Stimulated activated naive CD8-positive, alpha-beta T cell treated with anti-CD3 and anti-CD28 coated beads, Interleukin-15, Interleukin-2, amounts not matched to agents 100 ng/mL and 50 ng/mL, for 24 hours (primary cell): ENCODE data around the gene CD48.
A peak's percentile ranks its signal among the peaks of the same experiment; 100 is the strongest.

ENCODE experiments used
- H3K27ac Mint-ChIP-seq: one replicate; pipeline ENCODE4 v1.8.0; 2021; ENCODE audit warnings: mild to moderate bottlenecking, mixed read lengths
- H3K27me3 Mint-ChIP-seq: one replicate; pipeline ENCODE4 v1.8.0; 2021; ENCODE audit warnings: mixed read lengths
- H3K36me3 Mint-ChIP-seq: one replicate; pipeline ENCODE4 v1.8.0; 2021; ENCODE audit warnings: low read depth, mixed read lengths
- H3K4me1 Mint-ChIP-seq: one replicate; pipeline ENCODE4 v1.8.0; 2021; ENCODE audit warnings: low read depth, mixed read lengths
- H3K4me3 Mint-ChIP-seq: one replicate; pipeline ENCODE4 v1.8.0; 2021; ENCODE audit warnings: mild to moderate bottlenecking, mixed read lengths
- H3K9me3 Mint-ChIP-seq: one replicate; pipeline ENCODE4 v1.8.0; 2021; ENCODE audit warnings: mixed read lengths

The CD48 gene

GRCh38 chr1:160711602-160712311 lies at the start of gene CD48:
Gene CD48 (minus strand): TSS chr1:160711822. CDS start chr1:160711763, 59 bp downstream.
- no peak within 1 kb of the TSS for H3K4me3 Mint-ChIP-seq
- H3K9me3 Mint-ChIP-seq, result no peaks in the 10 kb centered on the region
- no peaks in the 10 kb centered on the region for H3K36me3 Mint-ChIP-seq
- no peaks in the 10 kb centered on the region for H3K27me3 Mint-ChIP-seq
- peaks cover 48% of the 10 kb centered on the region for H3K4me1 Mint-ChIP-seq
- no peak within 1 kb of the TSS for H3K27ac Mint-ChIP-seq

GRCh38 chr1:160761046-160761445 lies 49.4 kb upstream of the CD48 start:
- Mint-ChIP-seq H3K27me3 (no peaks in the 10 kb centered on the region), H3K9me3 (peaks cover 7% of the 10 kb centered on the region), H3K4me1 (peaks cover 70% of the 10 kb centered on the region), H3K27ac (no peak overlapping the region), H3K36me3 (peaks cover 19% of the 10 kb centered on the region), H3K4me3 (no peak overlapping the region)

- no peak overlapping the region for H3K27ac Mint-ChIP-seq
- H3K4me1 Mint-ChIP-seq, result peaks cover 69% of the 10 kb centered on the region
- H3K27me3 Mint-ChIP-seq, result no peaks in the 10 kb centered on the region
- no peak overlapping the region for H3K4me3 Mint-ChIP-seq
- peaks cover 21% of the 10 kb centered on the region for H3K36me3 Mint-ChIP-seq
- peaks cover 7% of the 10 kb centered on the region for H3K9me3 Mint-ChIP-seq
Measured at GRCh38 chr1:160759740-160760139, 48.1 kb upstream of the CD48 start.

- H3K27ac Mint-ChIP-seq, result peak overlapping the region; percentile 50
- no peak overlapping the region for H3K4me3 Mint-ChIP-seq
- peaks cover 32% of the 10 kb centered on the region for H3K36me3 Mint-ChIP-seq
- peaks cover 69% of the 10 kb centered on the region for H3K4me1 Mint-ChIP-seq
- H3K9me3 Mint-ChIP-seq, result peaks cover 10% of the 10 kb centered on the region
- no peaks in the 10 kb centered on the region for H3K27me3 Mint-ChIP-seq
Measured at GRCh38 chr1:160758521-160758920, 46.9 kb upstream of the CD48 start.

- H3K4me3 Mint-ChIP-seq, result peak overlapping the region; percentile 27
- peaks cover 85% of the 10 kb centered on the region for H3K4me1 Mint-ChIP-seq
- peaks cover 10% of the 10 kb centered on the region for H3K9me3 Mint-ChIP-seq
- peak overlapping the region; percentile 94 for H3K27ac Mint-ChIP-seq
- H3K27me3 Mint-ChIP-seq, result no peaks in the 10 kb centered on the region
- peaks cover 49% of the 10 kb centered on the region for H3K36me3 Mint-ChIP-seq
Measured at GRCh38 chr1:160756849-160757201, 45.2 kb upstream of the CD48 start.

GRCh38 chr1:160755911-160756848 lies 44.6 kb upstream of the CD48 start:
- Mint-ChIP-seq H3K27me3 (no peaks in the 10 kb centered on the region), H3K4me1 (peaks cover 84% of the 10 kb centered on the region), H3K9me3 (peaks cover 10% of the 10 kb centered on the region), H3K36me3 (peaks cover 54% of the 10 kb centered on the region), H3K4me3 (peak overlapping the region; percentile 27), H3K27ac (peak overlapping the region; percentile 94)

GRCh38 chr1:160755461-160755860 lies 43.8 kb upstream of the CD48 start:
- H3K9me3 Mint-ChIP-seq, result peaks cover 10% of the 10 kb centered on the region
- no peaks in the 10 kb centered on the region for H3K27me3 Mint-ChIP-seq
- peak overlapping the region; percentile 94 for H3K27ac Mint-ChIP-seq
- H3K4me1 Mint-ChIP-seq, result peaks cover 84% of the 10 kb centered on the region
- peaks cover 61% of the 10 kb centered on the region for H3K36me3 Mint-ChIP-seq
- peak overlapping the region; percentile 27 for H3K4me3 Mint-ChIP-seq

GRCh38 chr1:160753594-160753993 lies 42.0 kb upstream of the CD48 start:
- Mint-ChIP-seq H3K4me1 (peaks cover 90% of the 10 kb centered on the region), H3K36me3 (peaks cover 73% of the 10 kb centered on the region), H3K27me3 (no peaks in the 10 kb centered on the region), H3K4me3 (no peak overlapping the region), H3K27ac (peak overlapping the region; percentile 89), H3K9me3 (peaks cover 10% of the 10 kb centered on the region)

- H3K4me1 Mint-ChIP-seq, result peaks cover 92% of the 10 kb centered on the region
Measured at GRCh38 chr1:160752924-160753323, 41.3 kb upstream of the CD48 start.

GRCh38 chr1:160752406-160752805 lies 40.8 kb upstream of the CD48 start:
- Mint-ChIP-seq H3K36me3 (peaks cover 81% of the 10 kb centered on the region), H3K4me3 (peak overlapping the region; percentile 46), H3K27ac (peak overlapping the region; percentile 89), H3K9me3 (peaks cover 10% of the 10 kb centered on the region), H3K27me3 (no peaks in the 10 kb centered on the region), H3K4me1 (peaks cover 93% of the 10 kb centered on the region)

More at GRCh38 chr1:160752924-160753323, 41.3 kb upstream of the CD48 start:
- H3K27ac Mint-ChIP-seq, result peak overlapping the region; percentile 89
- no peaks in the 10 kb centered on the region for H3K27me3 Mint-ChIP-seq
- H3K36me3 Mint-ChIP-seq, result peaks cover 79% of the 10 kb centered on the region
- peaks cover 10% of the 10 kb centered on the region for H3K9me3 Mint-ChIP-seq
- H3K4me3 Mint-ChIP-seq, result peak overlapping the region; percentile 21

GRCh38 chr1:160750608-160751007 lies 39.0 kb upstream of the CD48 start:
- H3K4me3 Mint-ChIP-seq, result peak overlapping the region; percentile 66
- H3K9me3 Mint-ChIP-seq, result peaks cover 3% of the 10 kb centered on the region
- peaks cover 93% of the 10 kb centered on the region for H3K4me1 Mint-ChIP-seq
- H3K36me3 Mint-ChIP-seq, result peaks cover 85% of the 10 kb centered on the region
- no peaks in the 10 kb centered on the region for H3K27me3 Mint-ChIP-seq
- H3K27ac Mint-ChIP-seq, result peak overlapping the region; percentile 98

- Mint-ChIP-seq H3K36me3 (peaks cover 95% of the 10 kb centered on the region), H3K9me3 (no peaks in the 10 kb centered on the region), H3K4me1 (peaks cover 98% of the 10 kb centered on the region), H3K27me3 (no peaks in the 10 kb centered on the region), H3K4me3 (peak overlapping the region; percentile 22), H3K27ac (peak overlapping the region; percentile 59)
Measured at GRCh38 chr1:160748878-160749269, 37.3 kb upstream of the CD48 start.

- H3K4me1 Mint-ChIP-seq, result peaks cover 98% of the 10 kb centered on the region
- no peaks in the 10 kb centered on the region for H3K27me3 Mint-ChIP-seq
- peak overlapping the region; percentile 22 for H3K4me3 Mint-ChIP-seq
- H3K27ac Mint-ChIP-seq, result peak overlapping the region; percentile 59
- peaks cover 93% of the 10 kb centered on the region for H3K36me3 Mint-ChIP-seq
- no peaks in the 10 kb centered on the region for H3K9me3 Mint-ChIP-seq
Measured at GRCh38 chr1:160748181-160748877, 36.7 kb upstream of the CD48 start.

- Mint-ChIP-seq H3K36me3 (peaks cover 93% of the 10 kb centered on the region), H3K4me3 (no peak overlapping the region), H3K4me1 (peaks cover 98% of the 10 kb centered on the region)
Measured at GRCh38 chr1:160747717-160748116, 36.1 kb upstream of the CD48 start.

More at GRCh38 chr1:160747717-160748116, 36.1 kb upstream of the CD48 start:
- peak overlapping the region; percentile 59 for H3K27ac Mint-ChIP-seq
- no peaks in the 10 kb centered on the region for H3K27me3 Mint-ChIP-seq
- H3K9me3 Mint-ChIP-seq, result no peaks in the 10 kb centered on the region
